Measurements from ENCODE around the gene CEP112. TPM values are rescaled to one million over a fixed set of nuclear protein-coding genes. Genes with fewer than 3 reads are reported as not detected.

CEP112 gene
- total and polyA plus RNA-seq, 2 of the 13 experiments (the other 11 are each of a cell fraction or from before 2014, with no cell fraction given) = 1.2 to 3.4 TPM

GRCh38 chr17:65750631-65751115 is 441.3 kb downstream of the CEP112 start (continued):
- TF ChIP-seq, protein P1, sequence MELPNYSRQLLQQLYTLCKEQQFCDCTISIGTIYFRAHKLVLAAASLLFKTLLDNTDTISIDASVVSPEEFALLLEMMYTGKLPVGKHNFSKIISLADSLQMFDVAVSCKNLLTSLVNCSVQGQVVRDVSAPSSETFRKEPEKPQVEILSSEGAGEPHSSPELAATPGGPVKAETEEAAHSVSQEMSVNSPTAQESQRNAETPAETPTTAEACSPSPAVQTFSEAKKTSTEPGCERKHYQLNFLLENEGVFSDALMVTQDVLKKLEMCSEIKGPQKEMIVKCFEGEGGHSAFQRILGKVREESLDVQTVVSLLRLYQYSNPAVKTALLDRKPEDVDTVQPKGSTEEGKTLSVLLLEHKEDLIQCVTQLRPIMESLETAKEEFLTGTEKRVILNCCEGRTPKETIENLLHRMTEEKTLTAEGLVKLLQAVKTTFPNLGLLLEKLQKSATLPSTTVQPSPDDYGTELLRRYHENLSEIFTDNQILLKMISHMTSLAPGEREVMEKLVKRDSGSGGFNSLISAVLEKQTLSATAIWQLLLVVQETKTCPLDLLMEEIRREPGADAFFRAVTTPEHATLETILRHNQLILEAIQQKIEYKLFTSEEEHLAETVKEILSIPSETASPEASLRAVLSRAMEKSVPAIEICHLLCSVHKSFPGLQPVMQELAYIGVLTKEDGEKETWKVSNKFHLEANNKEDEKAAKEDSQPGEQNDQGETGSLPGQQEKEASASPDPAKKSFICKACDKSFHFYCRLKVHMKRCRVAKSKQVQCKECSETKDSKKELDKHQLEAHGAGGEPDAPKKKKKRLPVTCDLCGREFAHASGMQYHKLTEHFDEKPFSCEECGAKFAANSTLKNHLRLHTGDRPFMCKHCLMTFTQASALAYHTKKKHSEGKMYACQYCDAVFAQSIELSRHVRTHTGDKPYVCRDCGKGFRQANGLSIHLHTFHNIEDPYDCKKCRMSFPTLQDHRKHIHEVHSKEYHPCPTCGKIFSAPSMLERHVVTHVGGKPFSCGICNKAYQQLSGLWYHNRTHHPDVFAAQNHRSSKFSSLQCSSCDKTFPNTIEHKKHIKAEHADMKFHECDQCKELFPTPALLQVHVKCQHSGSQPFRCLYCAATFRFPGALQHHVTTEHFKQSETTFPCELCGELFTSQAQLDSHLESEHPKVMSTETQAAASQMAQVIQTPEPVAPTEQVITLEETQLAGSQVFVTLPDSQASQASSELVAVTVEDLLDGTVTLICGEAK (IDR thresholded peaks at IDR 0.05) = 0 out of 2 replicates have a peak, but pooled peaks have one; percentile 16
- TF ChIP-seq, protein P1 (CRISPR knock-in tag; IDR thresholded peaks at IDR 0.05) = no peak
- peak; percentile 96 for TF ChIP-seq CBFB (CRISPR knock-in tag; IDR thresholded peaks at IDR 0.05)
- TF ChIP-seq ATAD3A (CRISPR knock-in tag; IDR thresholded peaks at IDR 0.05) = no peak
- peak; percentile 26; the same call in 1 of the 2 replicates for TF ChIP-seq CEBPG (CRISPR knock-in tag; IDR thresholded peaks at IDR 0.05)
- peak; percentile 80 for TF ChIP-seq RARA (CRISPR knock-in tag; IDR thresholded peaks at IDR 0.05)
- peak; percentile 60; the same call in 1 of the 2 replicates for TF ChIP-seq ZNF609 (CRISPR knock-in tag; IDR thresholded peaks at IDR 0.05; ENCODE audit: borderline replicate concordance)
- TF ChIP-seq SOX5 (CRISPR knock-in tag; IDR thresholded peaks at IDR 0.05; ENCODE audit: borderline replicate concordance) = peak; percentile 89; the same call in 1 of the 2 replicates
- TF ChIP-seq KLF13 (CRISPR knock-in tag; IDR thresholded peaks at IDR 0.05) = no peak
- TF ChIP-seq PATZ1 (CRISPR knock-in tag; IDR thresholded peaks at IDR 0.05) = peak; percentile 75
- TF ChIP-seq SALL1 (CRISPR knock-in tag; IDR thresholded peaks at IDR 0.05) = peak; percentile 93

Measured in HepG2 (cell line).